ENCODE results near the gene NYAP2. TPM values are rescaled to one million over a fixed set of nuclear protein-coding genes. Genes with fewer than 3 reads are reported as not detected.

NYAP2 gene
- polyA plus RNA-seq, 1 experiment = not detected

DNA sequence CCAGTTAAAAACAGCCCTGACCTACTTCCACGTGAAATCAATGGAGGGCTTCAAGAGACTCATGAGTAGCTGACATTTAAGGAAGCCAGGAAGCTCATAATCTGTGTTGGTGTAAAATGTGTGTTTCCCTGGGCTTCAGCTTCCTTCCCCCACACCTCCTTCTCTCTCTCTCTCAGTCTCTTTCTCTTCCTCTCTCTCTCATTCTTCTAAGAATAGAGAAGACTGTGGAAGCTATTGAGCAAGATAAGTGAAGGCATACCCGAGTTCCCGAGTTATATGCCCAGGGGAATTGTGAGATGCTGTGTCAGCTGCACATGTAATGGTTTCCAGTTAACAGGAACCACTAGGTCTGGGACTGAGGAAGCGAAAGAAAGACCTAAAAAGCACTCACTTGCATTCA lies 199.4 kb downstream of the NYAP2 start:
- DNase-seq (ENCODE audit: low read depth) = no peak
- Histone ChIP-seq H3K4me3 (ENCODE audit: low read depth, low read length) (no peak overlapping the region), H3K36me3 (ENCODE audit: control insufficient read depth, insufficient read depth, low read length) (no peaks in the 10 kb centered on the region), H3K27me3 (ENCODE audit: control insufficient read depth, insufficient read depth, low read length) (no peaks in the 10 kb centered on the region)
- CTCF ChIA-PET = no interaction called here
- TF ChIP-seq, protein P1, sequence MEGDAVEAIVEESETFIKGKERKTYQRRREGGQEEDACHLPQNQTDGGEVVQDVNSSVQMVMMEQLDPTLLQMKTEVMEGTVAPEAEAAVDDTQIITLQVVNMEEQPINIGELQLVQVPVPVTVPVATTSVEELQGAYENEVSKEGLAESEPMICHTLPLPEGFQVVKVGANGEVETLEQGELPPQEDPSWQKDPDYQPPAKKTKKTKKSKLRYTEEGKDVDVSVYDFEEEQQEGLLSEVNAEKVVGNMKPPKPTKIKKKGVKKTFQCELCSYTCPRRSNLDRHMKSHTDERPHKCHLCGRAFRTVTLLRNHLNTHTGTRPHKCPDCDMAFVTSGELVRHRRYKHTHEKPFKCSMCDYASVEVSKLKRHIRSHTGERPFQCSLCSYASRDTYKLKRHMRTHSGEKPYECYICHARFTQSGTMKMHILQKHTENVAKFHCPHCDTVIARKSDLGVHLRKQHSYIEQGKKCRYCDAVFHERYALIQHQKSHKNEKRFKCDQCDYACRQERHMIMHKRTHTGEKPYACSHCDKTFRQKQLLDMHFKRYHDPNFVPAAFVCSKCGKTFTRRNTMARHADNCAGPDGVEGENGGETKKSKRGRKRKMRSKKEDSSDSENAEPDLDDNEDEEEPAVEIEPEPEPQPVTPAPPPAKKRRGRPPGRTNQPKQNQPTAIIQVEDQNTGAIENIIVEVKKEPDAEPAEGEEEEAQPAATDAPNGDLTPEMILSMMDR (IDR thresholded peaks at IDR 0.05; ENCODE audit: insufficient read depth, low read depth, low read length) = no peak
- POLR2A ChIA-PET = no interaction called here

DNA sequence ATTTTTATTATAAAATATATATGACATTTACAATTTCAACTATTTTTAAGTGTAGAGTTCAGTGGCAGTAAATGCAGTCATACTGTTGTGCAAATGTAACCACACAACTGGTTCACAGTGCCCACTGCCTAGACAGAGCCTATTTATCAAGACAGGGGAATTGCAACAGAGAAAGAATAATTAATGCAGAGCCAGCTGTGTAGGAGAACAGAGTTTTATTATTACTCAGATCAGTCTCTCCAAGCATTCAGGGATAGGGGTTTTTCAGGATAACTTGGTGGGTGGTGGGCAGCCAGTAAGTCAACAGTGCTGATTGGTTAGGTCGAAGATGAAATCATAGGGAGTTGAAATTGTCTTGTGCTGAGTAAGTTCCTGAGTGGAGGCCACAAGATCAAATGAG lies 200.3 kb downstream of the NYAP2 start:
- ChIA-PET CTCF (no interaction called here), POLR2A (no interaction called here)
- Histone ChIP-seq H3K4me3 (ENCODE audit: low read depth, low read length) (no peak overlapping the region), H3K27me3 (ENCODE audit: control insufficient read depth, insufficient read depth, low read length) (no peaks in the 10 kb centered on the region), H3K36me3 (ENCODE audit: control insufficient read depth, insufficient read depth, low read length) (no peaks in the 10 kb centered on the region)
- TF ChIP-seq, protein P1 (IDR thresholded peaks at IDR 0.05; ENCODE audit: insufficient read depth, low read depth, low read length) = no peak
- DNase-seq (ENCODE audit: low read depth) = no peak

DNA sequence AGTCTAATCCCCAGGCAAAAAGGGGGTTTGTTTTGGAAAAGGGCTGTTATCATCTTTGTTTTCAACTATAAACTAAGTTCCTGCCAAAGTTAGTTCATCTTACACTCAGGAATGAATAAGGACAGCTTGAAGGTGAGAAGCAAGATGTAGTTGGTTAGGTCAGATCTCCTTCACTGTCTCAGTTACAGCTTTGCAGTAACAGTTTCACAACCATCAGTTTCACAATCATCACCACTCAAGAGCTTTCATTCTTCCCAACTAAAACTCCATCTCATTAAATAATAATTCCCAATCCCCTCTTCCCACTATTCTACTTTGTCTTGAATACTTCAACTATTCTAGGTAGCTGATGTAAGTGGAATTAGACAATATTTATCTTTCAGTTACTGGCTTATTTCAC lies 200.9 kb downstream of the NYAP2 start:
- CTCF ChIA-PET = interaction anchor here (2.0 kb wide), 1 partner anchor 13 kb away, joined by 5 read pairs; no protein-coding TSS in a partner anchor
- no peak for DNase-seq (ENCODE audit: low read depth)
- Histone ChIP-seq H3K4me3 (ENCODE audit: low read depth, low read length) (no peak overlapping the region), H3K27me3 (ENCODE audit: control insufficient read depth, insufficient read depth, low read length) (no peaks in the 10 kb centered on the region), H3K36me3 (ENCODE audit: control insufficient read depth, insufficient read depth, low read length) (no peaks in the 10 kb centered on the region)
- TF ChIP-seq, protein P1 (IDR thresholded peaks at IDR 0.05; ENCODE audit: insufficient read depth, low read depth, low read length) = no peak
- POLR2A ChIA-PET = no interaction called here

DNA sequence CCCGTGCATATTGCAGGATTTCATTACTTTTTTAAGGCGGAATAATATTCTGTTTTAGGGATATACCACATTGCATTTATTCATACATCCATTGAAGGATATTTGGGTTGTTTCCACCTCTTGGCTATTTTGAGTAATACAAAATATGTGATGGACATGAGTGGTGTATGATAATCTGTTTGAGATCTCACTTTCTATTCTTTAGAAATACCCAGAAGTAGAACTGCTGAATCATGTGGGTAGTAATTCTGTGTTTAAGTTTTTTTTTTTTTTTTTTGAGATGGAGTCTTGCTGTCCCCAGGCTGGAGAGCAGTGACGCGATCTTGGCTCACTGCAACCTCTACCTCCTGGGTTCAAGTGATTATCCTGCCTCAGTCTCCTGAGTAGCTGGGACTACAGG lies 201.4 kb downstream of the NYAP2 start:
- POLR2A ChIA-PET = no interaction called here
- DNase-seq (ENCODE audit: low read depth) = no peak
- TF ChIP-seq, protein P1 (IDR thresholded peaks at IDR 0.05; ENCODE audit: insufficient read depth, low read depth, low read length) = no peak
- no peaks in the 10 kb centered on the region for H3K36me3 ChIP-seq (ENCODE audit: control insufficient read depth, insufficient read depth, low read length)
- CTCF ChIA-PET = interaction anchor here (2.0 kb wide), 1 partner anchor 12 kb away, joined by 5 read pairs; no protein-coding TSS in a partner anchor
- no peak overlapping the region for H3K4me3 ChIP-seq (ENCODE audit: low read depth, low read length)
- H3K27me3 ChIP-seq (ENCODE audit: control insufficient read depth, insufficient read depth, low read length) = no peaks in the 10 kb centered on the region

DNA sequence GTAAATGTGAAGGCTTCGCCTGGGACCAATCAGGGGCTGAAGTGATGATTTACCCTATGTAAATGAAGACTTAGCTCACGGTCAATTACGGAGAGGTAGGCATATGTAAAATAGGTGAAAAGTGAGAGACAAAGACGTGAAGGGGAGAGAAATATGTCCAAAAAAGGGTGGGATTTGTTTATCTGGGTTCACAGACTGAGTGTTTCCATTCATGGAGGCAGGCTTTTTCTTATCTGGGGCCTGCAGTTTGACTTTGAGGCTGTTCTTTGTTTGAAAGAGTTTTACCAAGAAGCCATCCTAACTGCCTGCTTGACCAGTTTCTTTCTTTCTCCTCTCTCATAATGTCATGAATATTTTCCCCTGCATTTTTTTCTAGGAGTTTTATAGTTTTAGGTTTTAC lies 202.7 kb downstream of the NYAP2 start:
- Histone ChIP-seq H3K27me3 (ENCODE audit: control insufficient read depth, insufficient read depth, low read length) (no peaks in the 10 kb centered on the region), H3K36me3 (ENCODE audit: control insufficient read depth, insufficient read depth, low read length) (no peaks in the 10 kb centered on the region), H3K4me3 (ENCODE audit: low read depth, low read length) (no peak overlapping the region)
- no peak for DNase-seq (ENCODE audit: low read depth)
- POLR2A ChIA-PET = no interaction called here
- CTCF ChIA-PET = interaction anchor here (2.0 kb wide), 1 partner anchor 11 kb away, joined by 5 read pairs; no protein-coding TSS in a partner anchor
- TF ChIP-seq, protein P1 (IDR thresholded peaks at IDR 0.05; ENCODE audit: insufficient read depth, low read depth, low read length) = no peak
